Measurements from ENCODE around the gene GSDMA. TPM values are rescaled to one million over a fixed set of nuclear protein-coding genes. Genes with fewer than 3 reads are reported as not detected.

Gene GSDMA
- total RNA-seq, 2 donors from 2014 or later, result 0.17 to 0.90 TPM

DNA sequence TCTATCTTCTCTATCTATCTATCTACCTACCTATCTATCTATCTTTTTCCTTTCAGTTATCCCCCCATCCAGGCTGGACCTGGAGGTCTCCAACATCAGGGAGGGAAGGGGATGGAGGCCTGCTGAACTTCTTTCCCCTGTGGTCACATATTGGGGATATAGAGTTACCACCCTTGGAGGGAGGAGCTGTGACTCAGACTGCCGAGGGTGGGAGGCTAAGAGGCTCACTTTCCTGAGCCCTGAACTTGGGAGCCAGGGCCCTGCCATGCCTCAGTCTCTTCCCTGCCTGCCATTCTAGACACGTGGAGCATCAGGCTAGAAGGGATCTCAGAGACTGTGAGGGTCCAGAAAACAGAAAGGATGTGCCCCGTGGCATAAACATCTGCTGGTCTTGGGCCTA, 26.9 kb upstream of the GSDMA start:
- Histone ChIP-seq H3K27me3 (no peaks in the 10 kb centered on the region), H3K4me1 (no peaks in the 10 kb centered on the region), H3K9me3 (no peaks in the 10 kb centered on the region), H3K4me3 (no peak overlapping the region), H3K27ac (no peak overlapping the region), H3K9ac (ENCODE audit: low read depth in 2 of 2, low read length in 2 of 2) (no peak overlapping the region), H3K36me3 (no peaks in the 10 kb centered on the region)
- intact Hi-C loops (cut with DNase I), result no loop called here
- TF ChIP-seq CTCF (IDR thresholded peaks at IDR 0.05), result no peak
- DNase-seq, result no peak

GRCh38 chr17:39937447-39937846, 25.4 kb upstream of the GSDMA start:
- no peak for TF ChIP-seq CTCF (IDR thresholded peaks at IDR 0.05)

GRCh38 chr17:39938140-39938869, 24.5 kb upstream of the GSDMA start:
- no peak for DNase-seq
- H3K27me3 ChIP-seq, result no peaks in the 10 kb centered on the region
- no peak overlapping the region for H3K4me3 ChIP-seq
- H3K4me1 ChIP-seq, result no peaks in the 10 kb centered on the region
- H3K36me3 ChIP-seq, result no peaks in the 10 kb centered on the region
- H3K27ac ChIP-seq, result no peak overlapping the region
- no peaks in the 10 kb centered on the region for H3K9me3 ChIP-seq
- intact Hi-C loops (cut with DNase I), result no loop called here
- no peak overlapping the region for H3K9ac ChIP-seq (ENCODE audit: low read depth in 2 of 2, low read length in 2 of 2)
- TF ChIP-seq CTCF (IDR thresholded peaks at IDR 0.05), result no peak

More at GRCh38 chr17:39937447-39937846, 25.4 kb upstream of the GSDMA start:
- intact Hi-C loops (cut with DNase I), result no loop called here
- Histone ChIP-seq H3K9ac (ENCODE audit: low read depth in 2 of 2, low read length in 2 of 2) (no peak overlapping the region), H3K36me3 (no peaks in the 10 kb centered on the region), H3K4me1 (no peaks in the 10 kb centered on the region), H3K27me3 (no peaks in the 10 kb centered on the region), H3K4me3 (no peak overlapping the region), H3K9me3 (no peaks in the 10 kb centered on the region), H3K27ac (no peak overlapping the region)
- DNase-seq, result no peak

GRCh38 chr17:39939106-39939505, 23.7 kb upstream of the GSDMA start:
- no peaks in the 10 kb centered on the region for H3K27me3 ChIP-seq
- DNase-seq, result no peak
- TF ChIP-seq CTCF (IDR thresholded peaks at IDR 0.05), result no peak
- no peak overlapping the region for H3K9ac ChIP-seq (ENCODE audit: low read depth in 2 of 2, low read length in 2 of 2)
- no peak overlapping the region for H3K4me3 ChIP-seq
- intact Hi-C loops (cut with DNase I), result no loop called here
- no peak overlapping the region for H3K27ac ChIP-seq
- no peaks in the 10 kb centered on the region for H3K36me3 ChIP-seq
- no peaks in the 10 kb centered on the region for H3K9me3 ChIP-seq
- H3K4me1 ChIP-seq, result no peaks in the 10 kb centered on the region

DNA sequence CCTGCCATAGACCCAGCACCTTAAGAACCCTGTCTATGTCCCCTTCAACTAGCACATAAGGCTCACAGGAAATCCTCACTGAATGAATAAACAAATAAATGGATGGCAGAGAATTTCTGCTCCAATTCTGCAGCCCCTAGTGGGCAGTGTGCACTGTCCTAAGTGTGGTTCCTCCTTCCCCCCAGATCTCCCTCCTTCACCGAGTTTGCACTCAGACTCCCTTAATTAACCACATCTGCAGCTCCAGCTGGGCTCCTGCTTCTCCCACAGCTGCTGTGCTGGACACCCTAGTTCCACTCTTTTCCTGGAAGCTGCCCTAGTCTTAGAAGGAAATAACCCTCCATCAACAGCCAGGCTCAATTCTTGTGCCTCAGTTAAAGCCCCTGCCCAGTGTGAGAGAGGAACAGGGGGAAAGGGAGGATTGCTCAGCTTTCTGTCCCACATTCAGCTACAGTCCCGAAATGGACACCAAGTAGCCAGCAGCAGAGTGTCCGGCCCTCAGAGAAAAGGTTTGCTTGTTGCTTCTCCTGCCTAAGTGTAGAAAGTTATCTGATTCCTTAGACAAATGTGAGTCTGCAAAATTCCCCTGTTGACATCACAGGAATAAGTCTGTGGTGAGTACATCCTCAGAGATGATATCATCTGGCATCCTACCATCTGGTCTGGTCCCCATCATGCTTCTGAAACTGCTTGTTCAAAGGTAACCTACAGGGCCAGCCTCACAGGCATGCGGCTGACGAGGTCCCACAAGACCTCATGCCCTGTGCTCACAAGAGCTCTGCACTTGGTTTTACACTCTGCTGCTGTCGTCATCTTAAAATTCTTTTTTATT, 23.0 kb upstream of the GSDMA start:
- H3K9me3 ChIP-seq, result no peaks in the 10 kb centered on the region
- DNase-seq, result no peak
- H3K4me3 ChIP-seq, result no peak overlapping the region
- H3K27ac ChIP-seq, result no peak overlapping the region
- no peak for TF ChIP-seq CTCF (IDR thresholded peaks at IDR 0.05)
- H3K36me3 ChIP-seq, result no peaks in the 10 kb centered on the region
- no peak overlapping the region for H3K9ac ChIP-seq (ENCODE audit: low read depth in 2 of 2, low read length in 2 of 2)
- H3K27me3 ChIP-seq, result no peaks in the 10 kb centered on the region
- H3K4me1 ChIP-seq, result no peaks in the 10 kb centered on the region
- intact Hi-C loops (cut with DNase I), result no loop called here
